Body of pancreas (tissue), 4 donors: ENCODE results near the gene TLR2. TPM values are rescaled to one million over a fixed set of nuclear protein-coding genes. Genes with fewer than 3 reads are reported as not detected.

Experiments used
- ATAC-seq: fragments of 150-250 bp; one replicate; pipeline ENCODE4 v1.9.1; 2016
- DNase-seq, 4 donors: peaks; one replicate each; pipeline ENCODE4 v3.0.0-alpha.2; 2019
- H3K27ac ChIP-seq, 4 donors: fragments of 200-600 bp; sonication (generic); 1 replicate in 3 of 4; 2 replicates in 1 of 4; pipeline versions ENCODE4 v1.5.1 to v1.6.1; 2016 to 2019; ENCODE audit warnings: mild to moderate bottlenecking in 1 of 4, mixed read lengths in 1 of 4, moderate library complexity in 1 of 4
- H3K27me3 ChIP-seq, 2 donors: fragments of 200-600 bp; sonication (generic); one replicate each; pipeline ENCODE4 v1.6.0; 2016; ENCODE audit warnings: mild to moderate bottlenecking in 1 of 2
- H3K36me3 ChIP-seq, 2 donors: fragments of 200-600 bp; sonication (generic); replicated peaks in 1 of 2; 2 replicates each; pipeline ENCODE4 v1.5.1; 2016; ENCODE audit warnings: low read depth in 2 of 2; ENCODE audit not compliant: insufficient read depth in 1 of 2
- H3K4me1 ChIP-seq: fragments of 200-600 bp; sonication (generic); one replicate; pipeline ENCODE4 v1.6.0; 2016
- H3K4me3 ChIP-seq, 2 donors: fragments of 200-600 bp; sonication (generic); 1 replicate in 1 of 2; 2 replicates in 1 of 2; pipeline ENCODE4 v1.5.1; 2016 to 2019
- H3K9me3 ChIP-seq, 3 donors: fragments of 200-600 bp; sonication (generic); 1 replicate in 2 of 3; 2 replicates in 1 of 3; pipeline ENCODE4 v1.5.1; 2016
- CTCF ChIP-seq, 7 experiments: fragments of 450-650 bp in 4 of 7; fragments of 200-600 bp in 3 of 7; sonication (generic) in 3 of 7; IDR thresholded peaks; one replicate each; pipeline ENCODE4 v1.5.1; 2016 to 2019; ENCODE audit warnings: antibody characterized with exemption in 7 of 7
- POLR2A ChIP-seq, 3 donors: fragments of 450-650 bp; IDR thresholded peaks; one replicate each; pipeline ENCODE4 v1.6.1; 2016; ENCODE audit warnings: antibody characterized with exemption in 3 of 3, mild to moderate bottlenecking in 2 of 3
- WGBS, 2 donors: methylation state at CpG; one replicate each; pipeline ENCODE4 v1.1.5; 2017; 5-methylcytosine and 5-hydroxymethylcytosine counted together
- intact Hi-C: fragments of 100-400 bp; cut with DNase I; formaldehyde crosslinking; loops from one replicate; pipeline ENCODE4 v1.15.1; 2023
- total RNA-seq, 2 donors: library from RNA; depleted of rRNA; stranded (reverse); fragments of >200 nt; gene quantifications; one replicate each; pipeline ENCODE4 v1.1.0, GENCODE V29; 2016

TLR2 gene
- 10 to 100 TPM in 1 of 2 donors, 1 to 10 TPM in 1; 9.9 to 15.8 TPM for total RNA-seq

- DNase-seq (peak; percentile 71 to 80 (median 75)), ATAC-seq (peak; percentile 89)
- peaks cover 0 to 11% (median 0%) of the 10 kb centered on the region in 3 donors for H3K9me3 ChIP-seq
- H3K4me1 ChIP-seq: peaks cover 17% of the 10 kb centered on the region
- 1% methylated on average over 32 to 74 of the region's 75 CpGs for WGBS, 2 donors
- H3K36me3 ChIP-seq: peaks cover 0 to 8% of the 10 kb centered on the region in 2 donors
- peak within 1 kb of the TSS; percentile 52 to 92 for H3K4me3 ChIP-seq
- peak within 1 kb of the TSS in 3 of 4 donors; percentile 58 to 76 (median 65) for H3K27ac ChIP-seq
- H3K27me3 ChIP-seq: no peaks in the 10 kb centered on the region
- intact Hi-C loops: no loop called here
- TF ChIP-seq CTCF (IDR thresholded peaks at IDR 0.05) (peak in 1 of 7 experiments; percentile 25), POLR2A (IDR thresholded peaks at IDR 0.05) (peak in 2 of 3 donors; percentile 62 to 73)
Measured at GRCh38 chr4:153684182-153684970, at the start of gene TLR2. Gene TLR2 (plus strand): TSS chr4:153684280. CDS start chr4:153702908, 18,628 bp downstream.

- no peak overlapping the region for H3K27ac ChIP-seq
- no peaks in the 10 kb centered on the region for H3K27me3 ChIP-seq
- intact Hi-C loops: no loop called here
- H3K4me3 ChIP-seq: no peak overlapping the region
- no peaks in the 10 kb centered on the region for H3K4me1 ChIP-seq
- peaks cover 6 to 32% of the 10 kb centered on the region in 2 donors for H3K36me3 ChIP-seq
- 77 to 83% methylated on average over 3 of the region's 3 CpGs for WGBS, 2 donors
- ATAC-seq: no peak
- no peak for TF ChIP-seq POLR2A (IDR thresholded peaks at IDR 0.05)
- peak in 6 of 7 experiments; percentile 26 to 53 (median 40) for TF ChIP-seq CTCF (IDR thresholded peaks at IDR 0.05)
- DNase-seq: no peak
- H3K9me3 ChIP-seq: no peaks in the 10 kb centered on the region
Measured at GRCh38 chr4:153634738-153635353, 49.2 kb upstream of the TLR2 start.

GRCh38 chr4:153635846-153636245, 48.2 kb upstream of the TLR2 start:
- Histone ChIP-seq H3K36me3 (peaks cover 6 to 24% of the 10 kb centered on the region in 2 donors), H3K4me3 (no peak overlapping the region), H3K4me1 (no peaks in the 10 kb centered on the region), H3K9me3 (no peaks in the 10 kb centered on the region), H3K27me3 (no peaks in the 10 kb centered on the region), H3K27ac (no peak overlapping the region)
- ATAC-seq (no peak), DNase-seq (no peak)
- TF ChIP-seq CTCF (IDR thresholded peaks at IDR 0.05): no peak
- no peak for TF ChIP-seq POLR2A (IDR thresholded peaks at IDR 0.05)
- intact Hi-C loops: no loop called here
- 80 to 83% methylated on average over 6 of the region's 6 CpGs for WGBS, 2 donors

GRCh38 chr4:153637201-153637600, 46.9 kb upstream of the TLR2 start:
- no peak for TF ChIP-seq POLR2A (IDR thresholded peaks at IDR 0.05)
- no peak for TF ChIP-seq CTCF (IDR thresholded peaks at IDR 0.05)
- 89 to 94% methylated on average over 2 to 3 of the region's 3 CpGs for WGBS, 2 donors

More at GRCh38 chr4:153637201-153637600, 46.9 kb upstream of the TLR2 start:
- H3K4me1 ChIP-seq: no peaks in the 10 kb centered on the region
- no peaks in the 10 kb centered on the region for H3K9me3 ChIP-seq
- intact Hi-C loops: no loop called here
- no peak for ATAC-seq
- no peak for DNase-seq
- H3K4me3 ChIP-seq: no peak overlapping the region
- H3K27me3 ChIP-seq: no peaks in the 10 kb centered on the region
- H3K36me3 ChIP-seq: peaks cover 0 to 22% of the 10 kb centered on the region in 2 donors
- no peak overlapping the region for H3K27ac ChIP-seq
